ENCODE data around the gene TBX5. TPM values are rescaled to one million over a fixed set of nuclear protein-coding genes. Genes with fewer than 3 reads are reported as not detected.

TBX5 gene
- total and polyA plus RNA-seq, 2 experiments from 2014 or later = 0.21 TPM; not detected in 1

DNA sequence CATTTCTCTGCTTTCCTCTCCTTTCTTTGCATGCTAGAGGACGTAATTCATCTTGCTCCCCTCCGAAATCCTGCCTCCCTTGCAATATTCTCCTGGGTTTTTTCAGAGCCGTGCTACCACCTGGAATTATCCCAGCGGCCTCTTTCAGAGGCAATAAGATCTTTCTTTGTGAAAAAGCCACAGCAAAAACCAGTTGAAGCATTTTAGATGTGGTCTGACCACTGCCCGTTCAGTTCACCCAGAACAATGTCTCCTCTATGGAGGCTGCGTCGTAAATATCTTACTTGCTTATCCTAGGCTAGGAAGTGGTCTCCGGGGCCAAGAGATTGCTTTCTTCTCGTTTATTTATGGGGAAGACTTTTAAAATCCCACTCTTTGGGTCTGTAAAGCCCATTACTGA is 85.8 kb downstream of the TBX5 start (continued):
- TF ChIP-seq, protein P1, sequence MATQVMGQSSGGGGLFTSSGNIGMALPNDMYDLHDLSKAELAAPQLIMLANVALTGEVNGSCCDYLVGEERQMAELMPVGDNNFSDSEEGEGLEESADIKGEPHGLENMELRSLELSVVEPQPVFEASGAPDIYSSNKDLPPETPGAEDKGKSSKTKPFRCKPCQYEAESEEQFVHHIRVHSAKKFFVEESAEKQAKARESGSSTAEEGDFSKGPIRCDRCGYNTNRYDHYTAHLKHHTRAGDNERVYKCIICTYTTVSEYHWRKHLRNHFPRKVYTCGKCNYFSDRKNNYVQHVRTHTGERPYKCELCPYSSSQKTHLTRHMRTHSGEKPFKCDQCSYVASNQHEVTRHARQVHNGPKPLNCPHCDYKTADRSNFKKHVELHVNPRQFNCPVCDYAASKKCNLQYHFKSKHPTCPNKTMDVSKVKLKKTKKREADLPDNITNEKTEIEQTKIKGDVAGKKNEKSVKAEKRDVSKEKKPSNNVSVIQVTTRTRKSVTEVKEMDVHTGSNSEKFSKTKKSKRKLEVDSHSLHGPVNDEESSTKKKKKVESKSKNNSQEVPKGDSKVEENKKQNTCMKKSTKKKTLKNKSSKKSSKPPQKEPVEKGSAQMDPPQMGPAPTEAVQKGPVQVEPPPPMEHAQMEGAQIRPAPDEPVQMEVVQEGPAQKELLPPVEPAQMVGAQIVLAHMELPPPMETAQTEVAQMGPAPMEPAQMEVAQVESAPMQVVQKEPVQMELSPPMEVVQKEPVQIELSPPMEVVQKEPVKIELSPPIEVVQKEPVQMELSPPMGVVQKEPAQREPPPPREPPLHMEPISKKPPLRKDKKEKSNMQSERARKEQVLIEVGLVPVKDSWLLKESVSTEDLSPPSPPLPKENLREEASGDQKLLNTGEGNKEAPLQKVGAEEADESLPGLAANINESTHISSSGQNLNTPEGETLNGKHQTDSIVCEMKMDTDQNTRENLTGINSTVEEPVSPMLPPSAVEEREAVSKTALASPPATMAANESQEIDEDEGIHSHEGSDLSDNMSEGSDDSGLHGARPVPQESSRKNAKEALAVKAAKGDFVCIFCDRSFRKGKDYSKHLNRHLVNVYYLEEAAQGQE (IDR thresholded peaks at IDR 0.05; ENCODE audit: unreplicated experiment) = no peak
- TF ChIP-seq, protein P2, sequence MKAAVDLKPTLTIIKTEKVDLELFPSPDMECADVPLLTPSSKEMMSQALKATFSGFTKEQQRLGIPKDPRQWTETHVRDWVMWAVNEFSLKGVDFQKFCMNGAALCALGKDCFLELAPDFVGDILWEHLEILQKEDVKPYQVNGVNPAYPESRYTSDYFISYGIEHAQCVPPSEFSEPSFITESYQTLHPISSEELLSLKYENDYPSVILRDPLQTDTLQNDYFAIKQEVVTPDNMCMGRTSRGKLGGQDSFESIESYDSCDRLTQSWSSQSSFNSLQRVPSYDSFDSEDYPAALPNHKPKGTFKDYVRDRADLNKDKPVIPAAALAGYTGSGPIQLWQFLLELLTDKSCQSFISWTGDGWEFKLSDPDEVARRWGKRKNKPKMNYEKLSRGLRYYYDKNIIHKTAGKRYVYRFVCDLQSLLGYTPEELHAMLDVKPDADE (IDR thresholded peaks at IDR 0.05) = no peak
- TF ChIP-seq EZH2 (IDR thresholded peaks at IDR 0.05; ENCODE audit: low read depth, unreplicated experiment) = no peak
- TF ChIP-seq, protein P3, sequence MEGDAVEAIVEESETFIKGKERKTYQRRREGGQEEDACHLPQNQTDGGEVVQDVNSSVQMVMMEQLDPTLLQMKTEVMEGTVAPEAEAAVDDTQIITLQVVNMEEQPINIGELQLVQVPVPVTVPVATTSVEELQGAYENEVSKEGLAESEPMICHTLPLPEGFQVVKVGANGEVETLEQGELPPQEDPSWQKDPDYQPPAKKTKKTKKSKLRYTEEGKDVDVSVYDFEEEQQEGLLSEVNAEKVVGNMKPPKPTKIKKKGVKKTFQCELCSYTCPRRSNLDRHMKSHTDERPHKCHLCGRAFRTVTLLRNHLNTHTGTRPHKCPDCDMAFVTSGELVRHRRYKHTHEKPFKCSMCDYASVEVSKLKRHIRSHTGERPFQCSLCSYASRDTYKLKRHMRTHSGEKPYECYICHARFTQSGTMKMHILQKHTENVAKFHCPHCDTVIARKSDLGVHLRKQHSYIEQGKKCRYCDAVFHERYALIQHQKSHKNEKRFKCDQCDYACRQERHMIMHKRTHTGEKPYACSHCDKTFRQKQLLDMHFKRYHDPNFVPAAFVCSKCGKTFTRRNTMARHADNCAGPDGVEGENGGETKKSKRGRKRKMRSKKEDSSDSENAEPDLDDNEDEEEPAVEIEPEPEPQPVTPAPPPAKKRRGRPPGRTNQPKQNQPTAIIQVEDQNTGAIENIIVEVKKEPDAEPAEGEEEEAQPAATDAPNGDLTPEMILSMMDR (conservative IDR thresholded peaks at IDR 0.05; ENCODE audit: low read depth in 2 of 2) = no peak

DNA sequence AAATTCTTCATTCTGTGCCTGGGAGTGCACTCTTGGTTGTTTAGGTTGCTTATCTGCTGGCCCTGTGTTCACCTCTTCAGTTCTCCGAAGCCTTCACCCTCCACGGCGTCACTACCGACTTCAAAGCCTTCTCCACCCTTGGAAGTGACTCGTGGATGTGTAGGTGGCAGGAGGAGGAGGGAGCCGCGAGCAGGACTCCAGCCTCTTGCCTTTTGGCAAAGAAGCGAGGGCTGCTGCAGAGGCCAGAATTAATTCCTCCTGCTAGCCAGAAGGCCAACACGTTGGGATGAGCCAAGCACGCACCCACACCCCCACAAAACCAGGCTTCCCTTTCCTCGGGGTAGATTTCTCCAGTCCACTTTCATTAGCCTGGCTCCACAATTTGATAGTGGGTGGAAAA is 86.5 kb downstream of the TBX5 start:
- H3K27ac ChIP-seq (ENCODE audit: low read depth) = no peak overlapping the region
- TF ChIP-seq JUNB (IDR thresholded peaks at IDR 0.05; ENCODE audit: unreplicated experiment) (no peak), POLR2AphosphoS5 (IDR thresholded peaks at IDR 0.05; ENCODE audit: low read depth) (no peak), STAT1 (IDR thresholded peaks at IDR 0.05; ENCODE audit: unreplicated experiment) (no peak), NANOG (IDR thresholded peaks at IDR 0.05; ENCODE audit: borderline replicate concordance) (no peak)
- TF ChIP-seq, protein P2 (IDR thresholded peaks at IDR 0.05) = no peak
- TF ChIP-seq, protein P4, sequence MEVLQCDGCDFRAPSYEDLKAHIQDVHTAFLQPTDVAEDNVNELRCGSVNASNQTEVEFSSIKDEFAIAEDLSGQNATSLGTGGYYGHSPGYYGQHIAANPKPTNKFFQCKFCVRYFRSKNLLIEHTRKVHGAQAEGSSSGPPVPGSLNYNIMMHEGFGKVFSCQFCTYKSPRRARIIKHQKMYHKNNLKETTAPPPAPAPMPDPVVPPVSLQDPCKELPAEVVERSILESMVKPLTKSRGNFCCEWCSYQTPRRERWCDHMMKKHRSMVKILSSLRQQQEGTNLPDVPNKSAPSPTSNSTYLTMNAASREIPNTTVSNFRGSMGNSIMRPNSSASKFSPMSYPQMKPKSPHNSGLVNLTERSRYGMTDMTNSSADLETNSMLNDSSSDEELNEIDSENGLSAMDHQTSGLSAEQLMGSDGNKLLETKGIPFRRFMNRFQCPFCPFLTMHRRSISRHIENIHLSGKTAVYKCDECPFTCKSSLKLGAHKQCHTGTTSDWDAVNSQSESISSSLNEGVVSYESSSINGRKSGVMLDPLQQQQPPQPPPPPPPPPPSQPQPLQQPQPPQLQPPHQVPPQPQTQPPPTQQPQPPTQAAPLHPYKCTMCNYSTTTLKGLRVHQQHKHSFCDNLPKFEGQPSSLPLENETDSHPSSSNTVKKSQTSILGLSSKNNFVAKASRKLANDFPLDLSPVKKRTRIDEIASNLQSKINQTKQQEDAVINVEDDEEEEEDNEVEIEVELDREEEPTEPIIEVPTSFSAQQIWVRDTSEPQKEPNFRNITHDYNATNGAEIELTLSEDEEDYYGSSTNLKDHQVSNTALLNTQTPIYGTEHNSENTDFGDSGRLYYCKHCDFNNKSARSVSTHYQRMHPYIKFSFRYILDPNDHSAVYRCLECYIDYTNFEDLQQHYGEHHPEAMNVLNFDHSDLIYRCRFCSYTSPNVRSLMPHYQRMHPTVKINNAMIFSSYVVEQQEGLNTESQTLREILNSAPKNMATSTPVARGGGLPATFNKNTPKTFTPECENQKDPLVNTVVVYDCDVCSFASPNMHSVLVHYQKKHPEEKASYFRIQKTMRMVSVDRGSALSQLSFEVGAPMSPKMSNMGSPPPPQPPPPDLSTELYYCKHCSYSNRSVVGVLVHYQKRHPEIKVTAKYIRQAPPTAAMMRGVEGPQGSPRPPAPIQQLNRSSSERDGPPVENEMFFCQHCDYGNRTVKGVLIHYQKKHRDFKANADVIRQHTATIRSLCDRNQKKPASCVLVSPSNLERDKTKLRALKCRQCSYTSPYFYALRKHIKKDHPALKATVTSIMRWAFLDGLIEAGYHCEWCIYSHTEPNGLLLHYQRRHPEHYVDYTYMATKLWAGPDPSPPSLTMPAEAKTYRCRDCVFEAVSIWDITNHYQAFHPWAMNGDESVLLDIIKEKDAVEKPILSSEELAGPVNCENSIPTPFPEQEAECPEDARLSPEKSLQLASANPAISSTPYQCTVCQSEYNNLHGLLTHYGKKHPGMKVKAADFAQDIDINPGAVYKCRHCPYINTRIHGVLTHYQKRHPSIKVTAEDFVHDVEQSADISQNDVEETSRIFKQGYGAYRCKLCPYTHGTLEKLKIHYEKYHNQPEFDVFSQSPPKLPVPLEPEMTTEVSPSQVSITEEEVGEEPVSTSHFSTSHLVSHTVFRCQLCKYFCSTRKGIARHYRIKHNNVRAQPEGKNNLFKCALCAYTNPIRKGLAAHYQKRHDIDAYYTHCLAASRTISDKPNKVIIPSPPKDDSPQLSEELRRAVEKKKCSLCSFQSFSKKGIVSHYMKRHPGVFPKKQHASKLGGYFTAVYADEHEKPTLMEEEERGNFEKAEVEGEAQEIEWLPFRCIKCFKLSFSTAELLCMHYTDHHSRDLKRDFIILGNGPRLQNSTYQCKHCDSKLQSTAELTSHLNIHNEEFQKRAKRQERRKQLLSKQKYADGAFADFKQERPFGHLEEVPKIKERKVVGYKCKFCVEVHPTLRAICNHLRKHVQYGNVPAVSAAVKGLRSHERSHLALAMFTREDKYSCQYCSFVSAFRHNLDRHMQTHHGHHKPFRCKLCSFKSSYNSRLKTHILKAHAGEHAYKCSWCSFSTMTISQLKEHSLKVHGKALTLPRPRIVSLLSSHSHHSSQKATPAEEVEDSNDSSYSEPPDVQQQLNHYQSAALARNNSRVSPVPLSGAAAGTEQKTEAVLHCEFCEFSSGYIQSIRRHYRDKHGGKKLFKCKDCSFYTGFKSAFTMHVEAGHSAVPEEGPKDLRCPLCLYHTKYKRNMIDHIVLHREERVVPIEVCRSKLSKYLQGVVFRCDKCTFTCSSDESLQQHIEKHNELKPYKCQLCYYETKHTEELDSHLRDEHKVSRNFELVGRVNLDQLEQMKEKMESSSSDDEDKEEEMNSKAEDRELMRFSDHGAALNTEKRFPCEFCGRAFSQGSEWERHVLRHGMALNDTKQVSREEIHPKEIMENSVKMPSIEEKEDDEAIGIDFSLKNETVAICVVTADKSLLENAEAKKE (CRISPR knock-in tag; IDR thresholded peaks at IDR 0.05) = no peak

More for the DNA sequence above, 86.5 kb downstream of the TBX5 start:
- no peak overlapping the region for H3K4me3 Mint-ChIP-seq
- no peak for DNase-seq (ENCODE audit: low spot score)
- H3K4me1 ChIP-seq (ENCODE audit: insufficient read depth) = peaks cover 5% of the 10 kb centered on the region
- peak overlapping the region; percentile 66; the same call in 1 of the 2 replicates for H2AFZ ChIP-seq
- H3K79me2 ChIP-seq (replicated peaks; ENCODE audit: insufficient read depth) = no peaks in the 10 kb centered on the region
- no peaks in the 10 kb centered on the region for H3K9me2 ChIP-seq (ENCODE audit: insufficient read depth)
- no peaks in the 10 kb centered on the region for H3F3A ChIP-seq (replicated peaks; ENCODE audit: low read depth)
- no peaks in the 10 kb centered on the region for H3K36me3 Mint-ChIP-seq (ENCODE audit: low read depth)
- H3K4me1 Mint-ChIP-seq = peaks cover 9% of the 10 kb centered on the region
- no peaks in the 10 kb centered on the region for H3K9me3 Mint-ChIP-seq
- H3K4me2 ChIP-seq = no peak overlapping the region
- H4K20me1 ChIP-seq (replicated peaks; ENCODE audit: insufficient read depth) = no peaks in the 10 kb centered on the region
- ATAC-seq = no peak
- H3K27me3 Mint-ChIP-seq (ENCODE audit: insufficient read depth, low read depth, poor library complexity) = no peaks in the 10 kb centered on the region
- H3K27ac Mint-ChIP-seq = no peak overlapping the region
- no peaks in the 10 kb centered on the region for H3K27me3 ChIP-seq (ENCODE audit: insufficient read depth)
- no peaks in the 10 kb centered on the region for H3K36me3 ChIP-seq (ENCODE audit: insufficient read depth)
- H3K4me3 ChIP-seq = no peak overlapping the region
